Nephron (organoid): ENCODE measurements around the gene CUX1.

ENCODE experiments used
- H3K27ac Mint-ChIP-seq, 3 experiments: 2 replicates each; pipeline ENCODE4 v1.8.0; 2020; ENCODE audit warnings: mixed read lengths in 3 of 3, mild to moderate bottlenecking in 2 of 3, moderate library complexity in 1 of 3
- H3K27me3 Mint-ChIP-seq: 2 replicates; pipeline ENCODE4 v1.8.0; 2021; ENCODE audit warnings: low read depth, mild to moderate bottlenecking, moderate library complexity, mixed read lengths
- H3K36me3 Mint-ChIP-seq: 2 replicates; pipeline ENCODE4 v1.8.0; 2020; ENCODE audit warnings: low read depth, mixed read lengths
- H3K4me1 Mint-ChIP-seq: 2 replicates; pipeline ENCODE4 v1.8.0; 2020; ENCODE audit warnings: mixed read lengths
- H3K4me3 Mint-ChIP-seq, 3 experiments: 2 replicates each; pipeline ENCODE4 v1.8.0; 2020; ENCODE audit warnings: mild to moderate bottlenecking in 3 of 3, mixed read lengths in 3 of 3, moderate library complexity in 2 of 3
- H3K9me3 Mint-ChIP-seq: 2 replicates; pipeline ENCODE4 v1.8.0; 2020; ENCODE audit warnings: mixed read lengths
- CTCF ChIP-seq, 3 experiments: fragments of 200-600 bp; sonication (generic); IDR thresholded peaks; one replicate each; pipeline ENCODE4 v1.5.0; 2021; ENCODE audit warnings: antibody characterized with exemption in 3 of 3; ENCODE audit not compliant: unreplicated experiment in 3 of 3

CUX1 gene

DNA sequence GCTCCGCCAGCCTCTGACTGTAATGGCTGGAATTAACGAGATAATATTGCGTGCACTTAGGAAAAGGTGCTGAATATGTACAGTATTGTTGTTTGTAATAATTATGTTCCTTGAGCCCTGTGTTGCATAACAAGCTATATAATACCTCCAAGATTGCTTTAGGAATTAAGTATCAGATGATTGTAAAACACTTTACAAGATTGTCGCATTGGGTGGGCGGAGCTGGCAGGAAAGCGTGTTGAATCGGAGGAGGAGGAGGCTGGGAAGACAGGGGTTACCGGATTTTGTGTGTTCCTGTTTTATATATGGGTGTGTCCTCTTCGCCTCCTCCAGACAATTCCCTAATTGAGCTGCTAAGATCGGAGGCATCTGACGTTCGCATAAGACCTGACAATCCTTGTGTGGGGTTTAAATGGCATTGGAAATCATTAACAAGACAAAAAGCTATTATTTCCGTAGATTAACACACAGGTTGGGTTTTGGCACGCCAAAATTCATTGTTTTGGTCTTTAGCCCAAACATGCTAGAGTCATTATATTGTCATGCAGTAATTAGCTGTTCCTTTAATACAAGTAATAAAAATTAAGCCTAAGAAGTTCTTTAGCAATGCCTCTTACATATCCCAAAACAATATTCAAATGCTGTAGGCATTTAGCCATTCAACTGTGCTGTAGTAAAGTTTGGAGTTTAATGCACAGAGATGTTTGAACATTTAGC, 276.3 kb downstream of the CUX1 start:
- Mint-ChIP-seq H3K4me3 (no peak overlapping the region), H3K4me1 (peaks cover 25% of the 10 kb centered on the region), H3K27me3 (no peaks in the 10 kb centered on the region), H3K27ac (peak overlapping the region in 1 of 3 experiments; percentile 17), H3K36me3 (peaks cover 25% of the 10 kb centered on the region), H3K9me3 (peaks cover 12% of the 10 kb centered on the region)
- no peak for TF ChIP-seq CTCF (IDR thresholded peaks at IDR 0.05; ENCODE audit: unreplicated experiment in 3 of 3)

DNA sequence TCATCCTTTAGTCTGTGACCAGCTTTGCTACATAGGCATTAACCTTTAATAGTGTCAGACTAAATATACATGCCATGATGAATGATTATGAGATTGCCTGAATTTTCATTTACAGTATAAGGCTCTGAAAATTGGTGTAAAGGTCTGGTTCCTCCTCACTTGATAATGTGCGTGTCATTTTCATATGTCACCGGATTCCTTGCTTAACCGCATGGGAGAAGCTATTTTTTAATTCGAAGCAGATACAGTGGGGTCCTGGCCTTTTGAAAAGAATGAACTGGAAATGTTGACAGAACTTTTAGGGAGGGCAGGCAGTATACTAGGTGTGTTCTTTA, 276.9 kb downstream of the CUX1 start:
- Mint-ChIP-seq H3K4me3 (no peak overlapping the region), H3K27me3 (no peaks in the 10 kb centered on the region), H3K36me3 (peaks cover 24% of the 10 kb centered on the region), H3K27ac (peak overlapping the region in 2 of 3 experiments; percentile 17), H3K9me3 (peaks cover 7% of the 10 kb centered on the region), H3K4me1 (peaks cover 25% of the 10 kb centered on the region)
- no peak for TF ChIP-seq CTCF (IDR thresholded peaks at IDR 0.05; ENCODE audit: unreplicated experiment in 3 of 3)

DNA sequence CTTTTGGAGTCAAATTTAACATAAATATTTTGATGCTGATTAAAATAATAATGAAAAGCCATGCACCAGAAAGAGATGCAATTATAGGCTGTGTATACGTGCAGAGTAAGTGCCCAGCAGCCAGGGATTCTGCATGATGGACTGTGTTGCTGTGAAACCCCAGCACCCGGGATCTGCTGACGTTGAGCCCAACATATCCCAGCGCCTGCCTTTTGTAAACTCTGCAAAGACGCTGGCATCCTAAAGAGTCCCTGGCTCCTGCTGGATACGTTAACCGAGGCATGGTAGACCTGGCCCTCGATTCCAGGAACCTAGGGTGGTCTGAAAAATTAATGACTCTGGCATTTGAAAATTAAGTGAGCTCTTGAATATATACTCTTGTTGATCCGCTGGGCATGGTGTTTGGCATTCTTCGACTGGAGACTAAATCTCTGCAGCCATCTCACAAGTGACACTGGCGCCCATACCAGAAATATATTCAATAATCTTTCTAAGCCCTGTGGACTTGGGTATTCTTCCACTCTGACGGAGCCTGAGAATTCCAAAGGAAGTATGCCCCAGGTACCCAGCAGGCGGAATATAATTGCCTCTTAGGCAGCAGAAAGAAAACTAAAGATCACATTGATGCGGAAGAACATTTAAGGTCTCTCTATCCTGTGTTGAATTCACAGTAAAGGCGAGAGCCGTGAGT, 278.0 kb downstream of the CUX1 start:
- Mint-ChIP-seq H3K27ac (no peak overlapping the region), H3K27me3 (no peaks in the 10 kb centered on the region), H3K4me3 (no peak overlapping the region), H3K9me3 (no peaks in the 10 kb centered on the region), H3K4me1 (peaks cover 25% of the 10 kb centered on the region), H3K36me3 (peaks cover 17% of the 10 kb centered on the region)
- no peak for TF ChIP-seq CTCF (IDR thresholded peaks at IDR 0.05; ENCODE audit: unreplicated experiment in 3 of 3)

- Mint-ChIP-seq H3K4me3 (no peak overlapping the region), H3K27me3 (no peaks in the 10 kb centered on the region), H3K27ac (no peak overlapping the region), H3K36me3 (peaks cover 22% of the 10 kb centered on the region), H3K9me3 (no peaks in the 10 kb centered on the region), H3K4me1 (peaks cover 25% of the 10 kb centered on the region)
- no peak for TF ChIP-seq CTCF (IDR thresholded peaks at IDR 0.05; ENCODE audit: unreplicated experiment in 3 of 3)
These were observed 278.5 kb downstream of the CUX1 start for GRCh38 chr7:102096012-102096332.

DNA sequence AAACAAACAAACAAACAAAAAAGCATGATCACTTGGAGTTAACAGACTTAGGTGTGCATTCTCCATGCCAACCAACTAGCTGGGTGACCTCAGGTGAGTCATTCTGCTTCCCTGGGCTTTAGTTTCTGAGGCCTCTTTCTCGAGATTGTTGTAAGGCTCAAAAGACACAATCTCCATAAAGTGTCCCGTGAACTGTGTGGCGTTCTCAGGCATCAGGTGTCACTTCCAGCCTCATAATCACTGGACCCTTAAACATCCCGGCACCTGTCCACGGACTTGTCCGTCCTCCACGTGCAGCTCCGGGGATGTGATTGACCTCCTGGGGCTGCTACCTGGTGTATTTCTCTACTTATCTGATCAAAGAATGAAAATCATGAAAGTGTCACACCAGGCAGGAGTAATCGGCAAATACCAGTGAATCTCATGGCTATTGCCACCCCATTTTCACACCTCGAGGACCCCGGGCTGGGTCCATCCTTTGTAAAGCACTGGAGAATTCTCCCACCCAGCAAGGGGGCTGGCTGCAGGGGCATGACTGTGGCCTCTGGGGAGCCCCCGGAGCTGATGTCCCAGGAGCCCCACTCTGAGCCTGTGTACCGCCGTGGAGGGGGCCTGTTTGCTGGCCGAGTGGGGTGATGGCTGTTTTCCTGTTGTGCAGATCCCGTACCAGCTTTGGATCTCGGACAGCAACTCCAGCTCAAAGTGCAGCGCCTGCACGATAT, 279.4 kb downstream of the CUX1 start:
- peak overlapping the region in 1 of 3 experiments; percentile 79 for H3K27ac Mint-ChIP-seq

More for the DNA sequence above, 279.4 kb downstream of the CUX1 start:
- H3K4me1 Mint-ChIP-seq = peaks cover 25% of the 10 kb centered on the region
- H3K4me3 Mint-ChIP-seq = no peak overlapping the region
- no peaks in the 10 kb centered on the region for H3K27me3 Mint-ChIP-seq
- H3K9me3 Mint-ChIP-seq = no peaks in the 10 kb centered on the region
- H3K36me3 Mint-ChIP-seq = peaks cover 24% of the 10 kb centered on the region
- TF ChIP-seq CTCF (IDR thresholded peaks at IDR 0.05; ENCODE audit: unreplicated experiment in 3 of 3) = no peak
